ENCODE data around the gene PHACTR4. TPM values are rescaled to one million over a fixed set of nuclear protein-coding genes. Genes with fewer than 3 reads are reported as not detected.

Gene PHACTR4
- total and polyA plus RNA-seq, 9 of the 15 experiments (the other 6 are each of a cell fraction or from before 2014, with no cell fraction given): 6.4 to 43.6 (median 14.2) TPM

DNA sequence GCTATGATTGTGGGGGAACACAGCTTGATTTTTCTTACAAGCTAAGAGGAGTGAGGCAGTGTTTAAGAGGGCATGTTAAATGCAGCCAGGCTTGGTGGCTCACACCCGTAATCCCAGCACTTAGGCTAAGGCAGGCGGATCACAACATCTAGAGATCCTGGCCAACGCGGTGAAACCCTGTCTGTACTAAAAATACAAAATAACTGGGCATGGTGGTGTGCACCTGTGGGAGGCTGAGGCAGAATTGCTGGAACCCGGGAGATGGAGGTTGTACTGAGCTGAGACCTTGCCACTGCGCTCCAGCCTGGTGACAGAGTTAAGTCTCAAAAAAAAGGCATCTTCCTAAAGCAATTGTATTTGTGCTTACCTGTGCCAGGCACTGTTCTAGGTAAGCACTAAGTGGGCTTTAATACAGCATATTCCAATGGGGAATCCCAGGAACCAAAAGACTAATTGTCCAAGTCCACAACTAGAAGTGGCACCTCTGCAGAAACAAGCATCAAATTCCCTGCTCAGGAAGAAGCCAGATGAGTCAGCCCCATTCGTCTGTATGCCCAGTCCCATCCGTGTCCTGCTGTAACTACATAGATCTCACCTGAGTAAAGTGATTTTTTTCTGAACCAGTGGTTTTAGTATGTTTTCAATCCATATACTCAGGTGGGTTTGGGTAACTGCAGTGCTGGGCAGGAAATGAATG is 140.9 kb downstream of the PHACTR4 start (continued):
- TF ChIP-seq, protein P1, sequence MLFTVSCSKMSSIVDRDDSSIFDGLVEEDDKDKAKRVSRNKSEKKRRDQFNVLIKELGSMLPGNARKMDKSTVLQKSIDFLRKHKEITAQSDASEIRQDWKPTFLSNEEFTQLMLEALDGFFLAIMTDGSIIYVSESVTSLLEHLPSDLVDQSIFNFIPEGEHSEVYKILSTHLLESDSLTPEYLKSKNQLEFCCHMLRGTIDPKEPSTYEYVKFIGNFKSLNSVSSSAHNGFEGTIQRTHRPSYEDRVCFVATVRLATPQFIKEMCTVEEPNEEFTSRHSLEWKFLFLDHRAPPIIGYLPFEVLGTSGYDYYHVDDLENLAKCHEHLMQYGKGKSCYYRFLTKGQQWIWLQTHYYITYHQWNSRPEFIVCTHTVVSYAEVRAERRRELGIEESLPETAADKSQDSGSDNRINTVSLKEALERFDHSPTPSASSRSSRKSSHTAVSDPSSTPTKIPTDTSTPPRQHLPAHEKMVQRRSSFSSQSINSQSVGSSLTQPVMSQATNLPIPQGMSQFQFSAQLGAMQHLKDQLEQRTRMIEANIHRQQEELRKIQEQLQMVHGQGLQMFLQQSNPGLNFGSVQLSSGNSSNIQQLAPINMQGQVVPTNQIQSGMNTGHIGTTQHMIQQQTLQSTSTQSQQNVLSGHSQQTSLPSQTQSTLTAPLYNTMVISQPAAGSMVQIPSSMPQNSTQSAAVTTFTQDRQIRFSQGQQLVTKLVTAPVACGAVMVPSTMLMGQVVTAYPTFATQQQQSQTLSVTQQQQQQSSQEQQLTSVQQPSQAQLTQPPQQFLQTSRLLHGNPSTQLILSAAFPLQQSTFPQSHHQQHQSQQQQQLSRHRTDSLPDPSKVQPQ (CRISPR knock-in tag; IDR thresholded peaks at IDR 0.05; ENCODE audit: borderline replicate concordance): no peak
- TF ChIP-seq, protein P2, sequence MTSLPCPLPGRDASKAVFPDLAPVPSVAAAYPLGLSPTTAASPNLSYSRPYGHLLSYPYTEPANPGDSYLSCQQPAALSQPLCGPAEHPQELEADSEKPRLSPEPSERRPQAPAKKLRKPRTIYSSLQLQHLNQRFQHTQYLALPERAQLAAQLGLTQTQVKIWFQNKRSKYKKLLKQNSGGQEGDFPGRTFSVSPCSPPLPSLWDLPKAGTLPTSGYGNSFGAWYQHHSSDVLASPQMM (CRISPR knock-in tag; IDR thresholded peaks at IDR 0.05): peak; percentile 84
- TF ChIP-seq TFAM (CRISPR knock-in tag; conservative IDR thresholded peaks at IDR 0.05): no peak
- peak; percentile 15 for TF ChIP-seq HNRNPK (IDR thresholded peaks at IDR 0.05; ENCODE audit: low read depth, low read length, poor library complexity, severe bottlenecking)
- TF ChIP-seq ZNF253 (CRISPR knock-in tag; conservative IDR thresholded peaks at IDR 0.05): peak; percentile 92
- TF ChIP-seq CBX5 (IDR thresholded peaks at IDR 0.05; ENCODE audit: borderline replicate concordance, low read depth): peak; percentile 7; the same call in 1 of the 2 replicates
- TF ChIP-seq NCOA2 (IDR thresholded peaks at IDR 0.05; ENCODE audit: partially characterized antibody in 2 of 2): no peak
- 0 out of 2 replicates have a peak, but pooled peaks have one; percentile 54 for TF ChIP-seq KLF6 (CRISPR knock-in tag; IDR thresholded peaks at IDR 0.05; ENCODE audit: borderline replicate concordance)
- TF ChIP-seq, protein P3, sequence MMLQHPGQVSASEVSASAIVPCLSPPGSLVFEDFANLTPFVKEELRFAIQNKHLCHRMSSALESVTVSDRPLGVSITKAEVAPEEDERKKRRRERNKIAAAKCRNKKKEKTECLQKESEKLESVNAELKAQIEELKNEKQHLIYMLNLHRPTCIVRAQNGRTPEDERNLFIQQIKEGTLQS (IDR thresholded peaks at IDR 0.05): peak; percentile 31; the same call in 1 of the 2 replicates
- TF ChIP-seq, protein P3 (CRISPR knock-in tag; conservative IDR thresholded peaks at IDR 0.05): peak; percentile 89
- TF ChIP-seq, protein P4, sequence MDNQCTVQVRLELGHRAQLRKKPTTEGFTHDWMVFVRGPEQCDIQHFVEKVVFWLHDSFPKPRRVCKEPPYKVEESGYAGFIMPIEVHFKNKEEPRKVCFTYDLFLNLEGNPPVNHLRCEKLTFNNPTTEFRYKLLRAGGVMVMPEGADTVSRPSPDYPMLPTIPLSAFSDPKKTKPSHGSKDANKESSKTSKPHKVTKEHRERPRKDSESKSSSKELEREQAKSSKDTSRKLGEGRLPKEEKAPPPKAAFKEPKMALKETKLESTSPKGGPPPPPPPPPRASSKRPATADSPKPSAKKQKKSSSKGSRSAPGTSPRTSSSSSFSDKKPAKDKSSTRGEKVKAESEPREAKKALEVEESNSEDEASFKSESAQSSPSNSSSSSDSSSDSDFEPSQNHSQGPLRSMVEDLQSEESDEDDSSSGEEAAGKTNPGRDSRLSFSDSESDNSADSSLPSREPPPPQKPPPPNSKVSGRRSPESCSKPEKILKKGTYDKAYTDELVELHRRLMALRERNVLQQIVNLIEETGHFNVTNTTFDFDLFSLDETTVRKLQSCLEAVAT (IDR thresholded peaks at IDR 0.05): 0 out of 4 replicates have a peak, but pooled peaks have one; percentile 3 to 6
- TF ChIP-seq HDAC2 (IDR thresholded peaks at IDR 0.05): no peak
- TF ChIP-seq USF1 (CRISPR knock-in tag; IDR thresholded peaks at IDR 0.05): no peak
- TF ChIP-seq, protein P5, sequence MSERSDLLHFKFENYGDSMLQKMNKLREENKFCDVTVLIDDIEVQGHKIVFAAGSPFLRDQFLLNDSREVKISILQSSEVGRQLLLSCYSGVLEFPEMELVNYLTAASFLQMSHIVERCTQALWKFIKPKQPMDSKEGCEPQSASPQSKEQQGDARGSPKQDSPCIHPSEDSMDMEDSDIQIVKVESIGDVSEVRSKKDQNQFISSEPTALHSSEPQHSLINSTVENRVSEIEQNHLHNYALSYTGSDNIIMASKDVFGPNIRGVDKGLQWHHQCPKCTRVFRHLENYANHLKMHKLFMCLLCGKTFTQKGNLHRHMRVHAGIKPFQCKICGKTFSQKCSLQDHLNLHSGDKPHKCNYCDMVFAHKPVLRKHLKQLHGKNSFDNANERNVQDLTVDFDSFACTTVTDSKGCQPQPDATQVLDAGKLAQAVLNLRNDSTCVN (CRISPR knock-in tag; IDR thresholded peaks at IDR 0.05): no peak; the same call in 1 of the 2 replicates
- TF ChIP-seq, protein P6, sequence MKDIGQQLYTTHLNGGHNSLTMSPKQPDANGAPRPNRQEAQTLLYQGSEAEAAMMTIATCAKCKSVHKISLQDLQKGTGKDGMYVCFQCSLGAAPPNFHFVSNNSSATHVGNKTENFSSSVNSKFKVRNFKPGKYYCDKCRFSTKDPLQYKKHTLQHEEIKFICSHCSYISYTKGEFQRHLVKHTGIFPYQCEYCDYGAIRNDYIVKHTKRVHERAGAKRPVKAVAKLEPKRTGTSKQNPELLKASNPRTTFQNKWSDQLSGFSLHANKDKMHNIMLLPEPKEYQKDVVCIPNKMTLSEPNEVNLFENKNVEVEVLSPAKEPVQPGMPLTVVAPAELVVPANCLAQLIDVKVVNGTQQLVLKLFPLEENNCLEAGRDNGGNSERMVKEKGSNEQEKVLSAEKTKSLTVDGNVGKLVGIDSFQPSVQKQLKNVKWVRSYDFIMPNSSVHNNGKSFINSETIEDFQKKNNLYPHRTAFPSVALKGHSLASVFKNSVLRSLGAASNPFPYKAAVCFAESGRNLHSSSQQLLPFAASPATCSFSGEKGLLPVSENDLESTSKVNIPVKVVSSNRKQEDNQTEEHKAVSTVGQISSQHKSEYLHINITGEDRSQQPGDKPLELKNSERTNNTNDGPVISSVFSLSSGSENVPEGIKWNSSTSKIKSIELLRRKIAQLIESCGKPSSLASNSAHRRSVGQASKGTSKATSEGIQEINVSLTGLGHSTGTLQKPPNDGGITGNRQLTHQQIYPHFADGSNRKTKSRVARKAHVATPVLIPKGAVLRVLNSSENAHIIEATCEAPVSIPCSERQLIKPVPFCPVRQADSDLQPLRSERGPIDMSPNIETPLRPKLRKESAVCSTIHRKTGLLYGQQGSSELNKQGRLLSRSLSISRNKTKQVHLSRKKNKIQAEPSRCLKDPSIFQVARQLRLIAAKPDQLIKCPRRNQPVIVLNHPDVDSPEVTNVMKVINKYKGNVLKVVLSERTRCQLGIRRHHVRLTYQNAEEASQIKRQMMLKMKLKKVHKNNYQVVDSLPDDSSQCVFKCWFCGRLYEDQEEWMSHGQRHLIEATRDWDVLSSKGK (CRISPR knock-in tag; IDR thresholded peaks at IDR 0.05): 0 out of 2 replicates have a peak, but pooled peaks have one; percentile 8

Data from K562 (cell line).